MG63 (cell line): Measurements from ENCODE around the gene LDLRAD4. TPM values are rescaled to one million over a fixed set of nuclear protein-coding genes. Genes with fewer than 3 reads are reported as not detected.
"Not testable (repeated sequence)": the region's sequence is repeated elsewhere in the genome, so short reads cannot be mapped to it uniquely, and the experiment has no call there.

Experiments
- DNase-seq: peaks from one replicate; pipeline ENCODE4 v3.0.0-alpha.2; 2020
- H3K27me3 ChIP-seq: fragments of 250-450 bp; sonication (Bioruptor Pico); 2 replicates; pipeline ENCODE4 v1.5.1; 2020; ENCODE audit warnings: mild to moderate bottlenecking, moderate library complexity
- H3K36me3 ChIP-seq: fragments of 250-450 bp; sonication (Bioruptor Pico); 2 replicates; pipeline ENCODE4 v1.5.1; 2020; ENCODE audit warnings: mild to moderate bottlenecking, moderate library complexity
- H3K4me3 ChIP-seq: fragments of 250-450 bp; sonication (Bioruptor Pico); 2 replicates; pipeline ENCODE4 v1.5.1; 2020; ENCODE audit warnings: mild to moderate bottlenecking, moderate library complexity
- H3K9me3 ChIP-seq: fragments of 250-450 bp; sonication (Bioruptor Pico); 2 replicates; pipeline ENCODE4 v1.5.1; 2020; ENCODE audit warnings: mild to moderate bottlenecking, moderate library complexity
- total RNA-seq: library from RNA; depleted of rRNA; stranded (reverse); fragments of >200 nt; shearing (Covaris generic); gene quantifications from 2 replicates; pipeline ENCODE4 v1.2.3, GENCODE V29; 2014; ENCODE audit warnings: low replicate concordance

Gene LDLRAD4
- total RNA-seq, 1 experiment from 2014 or later, result 0.36 TPM

GRCh38 chr18:13253786-13254688, 35.5 kb downstream of the LDLRAD4 start:
- H3K4me3 ChIP-seq, result no peak overlapping the region

DNA sequence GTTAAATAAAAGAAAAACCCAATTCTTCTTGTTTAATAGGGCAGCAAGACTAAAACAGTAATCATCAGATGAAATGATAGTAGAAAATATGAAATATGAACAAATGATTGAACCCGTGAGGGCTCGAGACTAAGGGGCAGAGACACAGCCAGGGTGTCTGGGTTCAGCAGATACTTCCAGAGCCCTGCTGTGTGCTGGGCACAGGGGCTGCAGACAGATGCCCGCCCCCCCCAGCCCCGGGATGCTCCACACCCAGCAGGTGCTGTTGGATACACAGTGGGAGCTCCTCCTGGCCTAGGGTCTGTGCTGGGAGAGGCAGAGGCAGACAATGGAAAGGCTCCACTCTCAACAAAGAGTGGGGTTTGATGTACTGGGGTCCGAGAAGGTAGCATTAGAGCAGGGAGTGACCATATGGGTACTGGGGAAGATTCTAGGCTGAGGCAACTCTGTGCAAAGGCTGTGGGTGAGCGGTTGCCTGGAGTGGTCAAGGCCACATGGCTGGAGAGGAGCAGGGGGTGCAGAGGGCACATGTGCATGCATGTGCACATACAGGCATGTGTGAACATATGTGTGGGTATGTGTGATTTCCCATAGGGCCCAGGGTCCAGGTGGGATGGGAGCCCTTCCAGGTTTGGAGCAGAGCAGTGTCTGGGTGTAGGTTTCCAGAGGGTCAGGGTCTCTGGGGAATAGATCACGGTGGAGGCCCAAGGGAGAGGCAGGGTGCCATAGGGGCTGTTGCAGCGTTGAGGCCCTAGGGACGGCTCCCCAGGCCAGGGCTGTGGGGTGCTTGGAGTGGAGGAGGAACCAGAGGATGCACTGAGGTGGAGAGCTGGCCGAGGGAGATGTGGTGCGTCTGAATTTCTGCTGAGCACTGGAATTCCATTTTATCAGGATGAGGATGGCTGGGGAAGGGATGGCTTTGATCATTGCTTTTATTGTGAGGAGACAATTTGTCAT, 36.7 kb downstream of the LDLRAD4 start:
- no peak for DNase-seq
- Histone ChIP-seq H3K9me3 (no peaks in the 10 kb centered on the region), H3K4me3 (no peak overlapping the region), H3K27me3 (no peaks in the 10 kb centered on the region), H3K36me3 (no peaks in the 10 kb centered on the region)

More at GRCh38 chr18:13253786-13254688, 35.5 kb downstream of the LDLRAD4 start:
- no peaks in the 10 kb centered on the region for H3K36me3 ChIP-seq
- DNase-seq, result no peak
- H3K9me3 ChIP-seq, result no peaks in the 10 kb centered on the region
- no peaks in the 10 kb centered on the region for H3K27me3 ChIP-seq

DNA sequence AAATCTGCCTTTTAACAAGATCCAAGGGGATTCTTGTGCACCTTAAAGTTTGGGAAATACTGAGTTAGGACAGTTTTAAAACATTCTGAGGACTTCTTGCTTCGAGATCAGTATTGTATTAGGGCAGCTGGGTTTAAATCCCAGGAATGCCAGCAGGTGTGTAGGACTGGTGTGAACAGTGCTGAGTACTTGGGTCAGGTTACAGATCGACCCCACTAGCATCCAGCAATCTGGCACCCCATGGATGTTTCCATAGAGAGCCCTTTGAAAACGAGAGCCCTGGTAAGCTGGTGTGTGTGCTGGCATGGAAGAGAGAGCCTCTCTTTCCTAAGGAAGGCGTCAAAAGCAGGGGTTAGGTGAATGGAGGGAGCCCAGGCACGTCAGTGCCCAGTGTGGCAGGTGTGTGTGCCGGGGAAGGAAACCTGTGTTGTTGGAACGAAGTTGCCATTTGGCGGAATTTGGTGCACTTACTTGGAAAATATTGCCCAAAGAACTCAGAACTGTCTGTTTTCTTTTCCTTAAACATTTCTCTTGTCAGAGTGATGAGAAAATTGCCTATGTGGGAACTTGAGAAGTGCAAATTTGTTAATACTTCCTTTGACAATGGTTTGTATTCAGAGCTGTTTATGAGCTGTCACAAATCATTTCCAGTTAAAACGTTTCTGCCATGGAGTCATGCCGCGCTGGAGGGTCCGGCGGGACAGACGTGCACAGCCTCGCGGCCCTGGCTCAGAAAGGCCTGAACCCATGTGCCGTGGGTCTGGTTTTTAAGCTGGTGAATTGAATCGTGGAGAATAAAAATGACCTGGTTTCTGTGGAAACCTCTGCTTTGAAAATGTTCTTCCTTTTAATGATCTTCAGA, 38.1 kb downstream of the LDLRAD4 start:
- no peak for DNase-seq
- no peaks in the 10 kb centered on the region for H3K27me3 ChIP-seq
- no peak overlapping the region for H3K4me3 ChIP-seq
- H3K36me3 ChIP-seq, result no peaks in the 10 kb centered on the region
- no peaks in the 10 kb centered on the region for H3K9me3 ChIP-seq

DNA sequence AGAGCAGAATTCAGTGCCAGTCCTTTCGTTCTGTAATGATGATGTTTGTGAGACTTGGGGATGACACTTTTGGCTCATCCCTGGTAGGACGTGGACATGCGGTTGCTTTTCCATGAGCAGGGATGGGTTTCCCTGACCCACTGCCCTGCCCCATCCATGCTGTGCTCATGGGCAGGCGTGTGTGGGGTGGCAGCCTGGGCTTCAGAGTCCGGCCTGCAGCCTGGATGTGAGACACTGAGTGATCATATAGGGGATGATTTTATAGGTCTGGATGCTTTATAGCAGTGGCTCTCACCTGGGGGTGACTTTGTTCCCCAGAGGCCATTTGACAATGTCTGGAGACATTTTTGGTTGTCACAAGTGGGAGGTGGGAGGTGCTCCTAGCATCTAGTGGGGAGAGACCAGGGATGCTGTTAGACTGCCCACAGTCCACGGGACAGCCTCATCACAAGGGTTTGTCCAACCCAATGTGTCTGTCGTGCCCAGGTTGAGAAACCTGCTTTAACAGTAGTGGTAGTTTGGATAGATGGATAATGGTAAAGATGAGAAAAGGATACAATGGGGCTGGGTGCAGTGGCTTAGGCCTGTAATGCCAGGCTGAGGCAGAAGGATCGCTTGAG, 38.9 kb downstream of the LDLRAD4 start:
- DNase-seq, result no peak
- H3K36me3 ChIP-seq, result no peaks in the 10 kb centered on the region
- no peaks in the 10 kb centered on the region for H3K9me3 ChIP-seq

DNA sequence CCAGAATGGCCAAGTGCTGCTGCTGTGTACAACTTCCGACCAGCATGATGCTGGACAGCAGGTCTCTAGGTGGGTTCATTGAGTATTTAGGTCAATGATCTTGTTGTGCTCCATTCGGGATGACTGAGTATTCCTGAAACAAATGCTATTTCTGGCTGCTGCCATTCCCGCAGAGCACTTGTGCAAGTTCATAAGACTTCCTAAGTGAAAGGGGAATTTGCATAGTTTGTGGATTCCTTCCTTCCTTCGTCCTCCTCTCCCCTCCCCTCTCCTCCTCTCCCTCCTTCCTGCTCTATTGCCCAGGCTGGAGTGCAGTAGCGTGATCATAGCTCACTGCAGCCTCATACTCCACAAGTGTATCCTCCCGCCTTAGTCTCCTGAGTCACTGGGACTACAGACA, 40.4 kb downstream of the LDLRAD4 start:
- Histone ChIP-seq H3K9me3 (no peaks in the 10 kb centered on the region), H3K4me3 (no peak overlapping the region), H3K36me3 (no peaks in the 10 kb centered on the region), H3K27me3 (no peaks in the 10 kb centered on the region)
- no peak for DNase-seq

More for the DNA sequence above, 38.9 kb downstream of the LDLRAD4 start:
- Histone ChIP-seq H3K4me3 (no peak overlapping the region), H3K27me3 (no peaks in the 10 kb centered on the region)

- H3K36me3 ChIP-seq, result no peaks in the 10 kb centered on the region
- no peaks in the 10 kb centered on the region for H3K9me3 ChIP-seq
- H3K27me3 ChIP-seq, result no peaks in the 10 kb centered on the region
- no peak overlapping the region for H3K4me3 ChIP-seq
- DNase-seq, result no peak
Observed at GRCh38 chr18:13259701-13260100, 41.1 kb downstream of the LDLRAD4 start.

DNA sequence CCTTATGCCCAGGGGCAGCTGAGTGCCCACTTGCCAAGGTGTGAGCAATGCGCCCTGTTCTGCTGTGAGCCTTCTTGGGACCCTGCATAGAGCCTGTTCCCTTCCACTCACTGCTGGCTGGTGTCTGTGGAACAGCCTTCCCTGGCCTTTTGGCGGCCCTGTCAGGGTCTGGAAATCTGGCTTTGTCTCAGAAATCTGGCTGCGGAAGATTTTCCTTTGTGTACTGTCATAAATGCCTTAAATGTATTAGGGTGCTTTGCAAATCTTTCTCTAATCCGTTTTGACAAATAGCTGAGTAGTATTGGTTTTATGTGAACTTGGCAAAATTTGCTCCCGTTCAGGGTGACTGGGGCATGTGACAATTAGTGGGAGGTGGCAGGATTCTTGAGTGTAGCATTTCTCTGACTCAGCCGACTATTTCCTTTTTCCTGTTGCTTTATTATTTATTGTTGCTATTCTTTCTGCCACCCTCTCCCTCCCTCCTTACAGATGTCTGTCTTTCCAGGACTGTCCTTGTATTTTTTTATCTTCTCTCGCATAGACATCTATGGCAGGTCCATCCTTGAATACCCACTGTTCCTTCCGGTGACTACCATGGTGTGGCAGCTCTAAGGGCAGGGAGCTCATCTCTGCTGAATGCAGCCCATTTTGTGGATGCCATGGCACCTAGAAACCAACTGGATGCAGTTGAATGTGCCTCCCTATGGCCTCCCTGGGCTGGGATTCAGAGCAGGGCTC, 41.8 kb downstream of the LDLRAD4 start:
- Histone ChIP-seq H3K4me3 (no peak overlapping the region), H3K27me3 (no peaks in the 10 kb centered on the region), H3K9me3 (no peaks in the 10 kb centered on the region), H3K36me3 (no peaks in the 10 kb centered on the region)
- DNase-seq, result no peak

- no peak overlapping the region for H3K4me3 ChIP-seq
- no peak for DNase-seq
Observed at GRCh38 chr18:13260935-13261640, 42.5 kb downstream of the LDLRAD4 start.

GRCh38 chr18:13261661-13262357, 43.2 kb downstream of the LDLRAD4 start:
- Histone ChIP-seq H3K9me3 (no peaks in the 10 kb centered on the region), H3K27me3 (no peaks in the 10 kb centered on the region), H3K36me3 (no peaks in the 10 kb centered on the region), H3K4me3 (no peak overlapping the region)
- DNase-seq, result no peak

More at GRCh38 chr18:13260935-13261640, 42.5 kb downstream of the LDLRAD4 start:
- Histone ChIP-seq H3K36me3 (no peaks in the 10 kb centered on the region), H3K27me3 (no peaks in the 10 kb centered on the region), H3K9me3 (no peaks in the 10 kb centered on the region)

GRCh38 chr18:13262358-13262680, 43.8 kb downstream of the LDLRAD4 start:
- DNase-seq, H3K36me3 ChIP-seq: not testable (repeated sequence)

GRCh38 chr18:13262839-13263691, 44.5 kb downstream of the LDLRAD4 start:
- H3K27me3 ChIP-seq, result no peaks in the 10 kb centered on the region
- H3K4me3 ChIP-seq, result no peak overlapping the region
- H3K36me3 ChIP-seq, result no peaks in the 10 kb centered on the region
- no peak for DNase-seq
- no peaks in the 10 kb centered on the region for H3K9me3 ChIP-seq

More at GRCh38 chr18:13262358-13262680, 43.8 kb downstream of the LDLRAD4 start:
- not testable (repeated sequence) for H3K27me3 ChIP-seq, H3K9me3 ChIP-seq, H3K4me3 ChIP-seq

DNA sequence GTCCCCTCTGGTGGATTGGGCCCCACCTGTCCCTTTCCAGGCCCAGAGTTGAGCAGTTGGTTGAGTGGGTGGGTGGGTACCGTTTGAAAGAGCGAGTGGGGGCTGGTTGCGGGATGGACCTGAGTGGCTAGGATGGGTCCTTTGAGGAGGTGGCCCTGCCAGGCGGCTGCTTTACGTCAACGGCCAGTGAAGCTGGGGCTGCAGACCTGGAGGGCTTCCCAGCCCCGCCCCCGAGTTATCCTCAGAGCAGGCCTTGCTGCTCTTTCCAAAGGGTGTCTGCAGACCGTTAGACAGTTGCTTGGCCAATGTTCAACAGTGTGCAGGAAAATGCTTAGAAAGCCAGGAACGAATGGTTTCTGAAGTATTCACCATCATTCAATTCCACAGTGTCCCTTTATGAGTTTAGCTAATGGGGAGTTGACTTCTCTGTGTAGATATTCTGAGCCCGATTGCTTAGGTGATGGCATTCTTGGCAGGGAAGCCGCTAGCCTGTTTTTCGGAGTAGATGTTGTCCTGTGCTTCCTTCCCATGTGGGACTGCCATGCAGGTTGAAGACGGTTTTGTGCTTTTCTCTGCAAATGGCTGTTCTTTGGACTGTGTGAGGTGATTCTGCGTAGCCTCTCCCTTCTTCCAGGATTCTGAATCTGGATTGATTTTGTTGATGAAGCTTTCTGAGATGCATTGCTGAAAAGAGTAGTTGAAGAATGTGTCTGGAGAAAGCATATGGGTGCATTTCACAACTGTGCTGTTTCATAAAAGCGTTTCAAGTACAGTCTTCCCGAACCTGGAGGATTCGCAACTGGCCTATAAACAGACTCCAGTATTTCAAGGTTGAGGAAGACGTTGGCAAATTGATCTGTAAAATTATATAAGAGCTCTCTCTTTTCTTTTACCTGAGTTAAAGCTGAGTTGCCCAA, 45.8 kb downstream of the LDLRAD4 start:
- H3K27me3 ChIP-seq, result no peaks in the 10 kb centered on the region
- no peak overlapping the region for H3K4me3 ChIP-seq
- no peaks in the 10 kb centered on the region for H3K36me3 ChIP-seq
- DNase-seq, result no peak
- H3K9me3 ChIP-seq, result no peaks in the 10 kb centered on the region
